Middle frontal gyrus (tissue), 1 donor: ENCODE measurements around the gene MAPK1.
"Not testable (repeated sequence)": the region's sequence is repeated elsewhere in the genome, so short reads cannot be mapped to it uniquely, and the experiment has no call there.

Source experiments
- DNase-seq: peaks from one replicate; pipeline ENCODE4 v3.0.0-alpha.2; 2015; ENCODE audit warnings: low spot score; ENCODE audit errors: extremely low spot score

Gene MAPK1

DNA sequence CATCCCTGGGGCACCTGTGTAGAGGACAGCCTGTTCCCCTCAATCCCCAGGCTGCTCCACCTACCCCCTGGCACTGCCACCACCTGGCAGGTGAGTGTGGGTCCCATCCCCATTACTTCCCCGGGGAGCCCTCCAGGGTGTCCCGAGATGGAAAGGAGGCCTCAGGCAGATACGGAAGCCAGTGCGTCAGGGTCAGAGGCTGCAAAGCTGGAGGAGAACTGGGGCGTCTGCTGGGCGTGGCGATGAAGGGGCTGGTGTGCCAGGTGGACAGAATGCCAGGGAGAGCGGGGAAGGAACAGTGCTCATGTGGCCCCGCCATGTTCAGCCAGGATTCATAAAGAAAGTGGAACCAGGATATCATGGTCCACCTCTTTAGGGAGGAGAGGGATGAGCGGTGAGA lies 139.7 kb downstream of the MAPK1 start:
- DNase-seq: no peak

DNA sequence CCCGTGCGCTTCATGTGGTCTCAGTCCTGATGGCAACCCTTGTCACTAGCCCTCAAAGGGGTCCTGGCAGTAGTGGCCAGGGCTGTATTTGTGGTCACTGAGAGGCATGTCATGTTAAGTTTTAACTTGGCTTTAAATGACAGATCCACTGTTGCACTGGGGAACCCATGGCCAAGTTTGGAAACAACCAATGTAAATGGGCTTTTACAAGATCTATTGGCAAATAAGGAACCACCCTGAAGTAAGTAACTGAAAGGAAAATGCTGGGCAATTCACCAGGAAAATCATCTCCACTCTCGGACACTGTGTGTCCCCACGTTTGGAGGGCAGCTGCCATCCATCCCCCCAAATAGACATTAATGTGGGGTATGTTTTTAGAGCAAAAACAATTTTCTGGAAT lies 140.3 kb downstream of the MAPK1 start:
- no peak for DNase-seq

DNA sequence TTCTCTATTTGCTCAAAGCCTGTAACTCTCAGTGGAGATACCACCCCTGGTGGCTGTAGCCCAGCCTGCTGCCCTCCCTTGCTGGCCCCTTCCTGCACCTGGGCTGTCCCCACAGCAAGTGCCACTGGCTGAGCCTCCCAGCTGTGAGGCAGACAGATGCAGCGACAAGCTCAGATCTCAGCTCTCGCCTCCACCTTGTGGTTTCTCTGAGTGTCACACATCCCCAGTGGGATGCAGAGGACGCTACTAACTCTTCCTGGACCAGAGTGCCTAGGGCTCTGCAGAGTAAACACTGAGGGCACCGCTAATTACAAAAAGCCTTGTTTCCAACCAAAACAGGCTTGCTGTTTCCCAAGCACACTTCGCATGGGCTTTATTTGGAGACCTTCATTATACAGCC lies 140.8 kb downstream of the MAPK1 start:
- DNase-seq: no peak

DNA sequence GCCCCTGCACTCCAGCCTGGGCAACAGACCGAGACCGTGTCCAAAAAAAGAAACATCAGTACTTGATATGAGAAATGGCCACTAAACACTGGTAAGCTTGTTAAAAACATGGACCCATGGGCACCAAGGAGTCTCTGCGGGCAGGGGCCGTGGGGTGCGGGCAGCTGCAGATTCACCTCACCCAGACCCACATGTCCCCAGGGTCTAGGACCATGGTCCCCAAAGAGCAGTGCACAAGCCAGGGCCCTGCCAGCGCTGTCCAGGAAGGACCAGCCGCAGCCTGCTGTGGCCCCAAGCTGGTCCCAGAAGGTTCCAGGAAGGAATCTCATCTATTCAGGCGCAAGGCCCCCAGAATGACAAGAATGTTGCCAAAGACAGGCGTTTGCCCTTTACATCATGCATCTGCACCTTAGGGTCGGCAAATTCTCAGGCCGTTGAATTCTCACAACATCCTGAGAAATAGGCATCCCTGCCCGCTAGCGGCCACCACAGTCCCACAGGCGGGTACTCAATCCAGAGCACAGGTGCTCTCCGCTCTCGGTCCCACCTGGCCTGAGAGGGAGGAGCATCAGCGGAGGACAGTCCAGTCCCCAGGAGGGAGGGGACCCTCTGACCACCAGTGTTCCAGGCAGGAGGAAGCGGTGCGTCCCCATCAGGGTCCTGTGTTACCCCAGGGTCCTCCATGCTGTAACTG lies 141.3 kb downstream of the MAPK1 start:
- no peak for DNase-seq

DNA sequence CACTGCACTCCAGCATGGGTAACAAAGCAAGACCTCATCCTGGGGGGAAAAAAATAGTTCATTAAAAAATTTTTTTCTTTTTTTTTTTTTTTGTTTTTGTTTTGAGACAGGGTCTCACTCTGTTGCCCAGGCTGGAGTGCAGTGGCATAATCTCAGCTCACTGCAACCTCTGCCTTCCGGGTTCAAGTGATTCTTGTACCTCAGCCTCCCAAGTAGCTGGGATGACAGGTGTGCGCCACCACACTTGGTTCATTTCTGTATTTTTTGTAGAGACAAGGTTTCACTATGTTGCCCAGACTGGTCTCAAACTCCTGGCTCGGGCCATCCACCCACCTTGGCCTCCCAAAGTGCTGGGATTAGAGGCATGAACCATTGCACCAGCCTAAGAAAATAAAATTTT lies 142.9 kb downstream of the MAPK1 start:
- DNase-seq: not testable (repeated sequence)

DNA sequence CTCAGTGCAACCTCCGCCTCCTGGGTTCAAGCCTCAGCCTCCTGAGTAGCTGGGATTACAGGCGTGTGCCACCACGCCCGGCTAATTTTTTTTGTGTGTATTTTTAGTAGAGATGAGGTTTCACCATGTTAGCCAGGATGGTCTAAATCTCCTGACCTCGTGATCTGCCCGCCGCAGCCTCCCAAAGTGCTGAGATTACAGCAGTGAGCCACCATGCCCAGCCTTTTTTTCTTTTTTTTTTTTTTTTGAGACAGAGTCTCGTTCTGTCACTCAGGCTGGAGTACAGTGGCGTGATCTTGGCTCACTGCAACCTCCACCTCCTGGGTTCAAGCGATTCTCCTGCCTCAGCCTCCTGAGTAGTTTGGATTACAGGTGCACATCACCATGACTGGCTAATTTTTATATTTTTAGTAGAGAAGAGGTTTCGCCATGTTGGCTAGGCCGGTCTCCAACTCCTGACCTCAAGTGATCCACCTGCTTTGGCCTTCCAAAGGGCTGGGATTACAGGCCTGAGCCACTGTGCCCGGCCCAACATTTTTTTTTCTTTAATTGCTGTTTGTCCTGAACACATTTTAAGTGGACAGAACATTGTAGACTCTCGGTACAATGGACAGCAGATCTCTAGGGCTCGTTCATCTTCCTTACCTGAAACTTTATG lies 146.1 kb downstream of the MAPK1 start:
- DNase-seq: not testable (repeated sequence)

DNA sequence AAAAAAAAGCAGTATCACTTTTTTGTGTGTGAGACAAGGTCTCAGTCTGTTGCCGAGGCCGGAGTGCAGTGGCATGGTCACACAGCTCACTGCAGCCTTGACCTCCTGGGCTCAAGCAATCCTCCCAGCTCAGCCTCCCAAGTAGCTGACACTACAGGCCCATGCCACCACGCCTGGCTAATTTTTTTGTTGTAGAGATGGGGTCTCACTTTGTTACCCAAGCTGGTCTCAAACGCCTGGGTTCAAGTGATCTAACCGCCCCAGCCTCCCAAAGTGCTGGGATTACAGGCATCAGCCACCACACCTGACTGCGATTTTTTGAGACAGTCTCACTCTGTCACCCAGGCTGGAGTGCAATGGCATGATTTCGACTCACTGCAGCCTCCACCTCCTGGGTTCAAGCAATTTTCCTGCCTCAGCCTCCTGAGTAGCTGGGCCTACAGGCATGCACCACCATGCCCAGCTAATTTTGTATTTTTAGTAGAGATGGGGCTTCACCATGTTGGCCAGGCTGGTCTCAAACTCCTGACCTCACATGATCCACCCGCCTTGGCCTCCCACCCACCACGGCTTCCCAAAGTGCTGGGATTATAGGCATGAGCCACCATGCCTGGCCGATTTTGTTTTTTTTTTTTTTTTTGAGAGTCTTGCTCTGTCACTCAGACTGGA lies 147.1 kb downstream of the MAPK1 start:
- DNase-seq: not testable (repeated sequence)

DNA sequence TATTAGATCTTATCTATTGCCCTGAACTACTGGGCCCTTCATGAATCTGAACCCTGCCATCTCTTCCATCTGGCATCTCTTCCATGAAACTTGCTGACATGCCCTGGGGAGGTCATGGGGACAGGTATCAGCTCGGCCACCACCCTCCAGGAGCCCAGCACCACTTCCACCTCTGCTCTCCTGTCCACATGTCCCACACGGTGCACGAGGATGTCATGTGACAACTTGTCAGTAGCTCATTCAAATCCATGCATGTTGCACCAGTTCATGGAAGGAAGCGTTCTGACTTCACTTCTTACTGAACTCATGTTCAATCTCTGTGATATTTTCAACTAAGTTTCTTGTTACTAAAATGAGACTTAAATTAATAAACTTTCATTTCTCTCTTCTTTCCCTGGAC lies 148.4 kb downstream of the MAPK1 start:
- DNase-seq: no peak

DNA sequence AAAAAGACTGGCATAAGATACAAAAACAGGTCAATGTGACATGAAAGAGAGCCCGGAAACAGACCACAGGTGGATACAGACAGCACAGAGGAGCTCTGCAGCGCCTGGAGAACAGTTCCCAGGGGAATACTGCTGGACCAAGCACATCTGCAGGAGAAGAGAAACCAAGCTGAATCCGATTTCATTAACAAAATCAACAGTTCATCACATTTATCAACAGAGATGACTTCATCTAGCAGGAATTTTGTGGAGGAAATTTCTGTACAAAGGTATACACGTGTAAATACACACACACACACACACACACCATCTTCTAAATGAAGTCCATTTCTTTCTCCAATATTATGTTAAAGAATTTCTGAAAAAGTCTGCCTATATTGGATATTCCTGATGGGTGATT lies 148.9 kb downstream of the MAPK1 start:
- no peak for DNase-seq

DNA sequence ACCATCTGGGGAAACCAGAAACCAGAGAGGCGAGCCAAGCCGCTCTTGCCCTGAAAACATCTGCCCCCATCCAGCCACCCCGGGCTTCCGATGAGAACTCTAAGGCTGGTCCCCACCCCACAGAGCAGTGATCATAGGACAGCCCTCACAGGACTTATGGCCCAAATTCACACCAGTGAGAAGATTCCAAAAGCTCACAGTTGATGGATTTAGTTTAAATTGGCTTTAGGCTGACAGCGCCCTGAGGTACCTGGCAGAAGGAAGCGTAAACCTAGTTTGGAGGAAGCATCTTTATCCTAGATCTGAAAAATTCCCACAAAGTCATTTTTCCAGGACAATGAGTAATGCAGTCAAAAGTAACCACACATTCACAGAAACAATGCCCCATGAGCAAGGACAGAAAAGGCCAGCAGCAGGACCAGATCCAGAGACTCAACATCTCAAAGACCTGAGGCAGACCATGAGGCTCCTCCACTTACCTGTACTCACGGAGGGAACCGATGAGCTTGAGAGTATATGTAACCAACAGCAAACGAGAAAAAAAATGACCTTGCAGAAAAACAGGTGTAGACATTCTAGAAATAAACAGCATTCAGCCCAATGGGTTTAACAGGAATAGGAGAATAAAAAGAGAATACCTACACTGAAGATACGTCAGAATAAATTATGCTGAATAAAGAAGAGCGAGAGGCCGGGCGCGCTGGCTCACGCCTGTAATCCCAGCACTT lies 150.9 kb downstream of the MAPK1 start:
- not testable (repeated sequence) for DNase-seq

DNA sequence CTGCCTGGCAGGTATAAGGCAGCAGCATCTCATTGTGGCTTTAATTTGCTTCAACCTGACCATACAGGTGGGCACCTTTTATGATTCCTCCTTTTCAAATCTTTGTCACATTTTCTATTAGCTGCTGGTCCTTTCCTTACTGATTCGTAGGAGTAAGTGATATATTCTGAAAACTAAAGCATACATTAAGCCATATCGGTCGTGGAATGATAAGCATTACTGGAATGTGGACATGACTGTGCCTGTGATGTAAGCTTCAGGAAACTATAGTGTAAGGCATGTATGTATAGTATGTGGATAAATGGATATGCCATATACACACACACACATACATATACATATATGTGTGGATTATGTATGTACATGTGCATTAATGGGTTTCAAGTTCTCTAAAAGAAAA lies 152.7 kb downstream of the MAPK1 start:
- no peak for DNase-seq

DNA sequence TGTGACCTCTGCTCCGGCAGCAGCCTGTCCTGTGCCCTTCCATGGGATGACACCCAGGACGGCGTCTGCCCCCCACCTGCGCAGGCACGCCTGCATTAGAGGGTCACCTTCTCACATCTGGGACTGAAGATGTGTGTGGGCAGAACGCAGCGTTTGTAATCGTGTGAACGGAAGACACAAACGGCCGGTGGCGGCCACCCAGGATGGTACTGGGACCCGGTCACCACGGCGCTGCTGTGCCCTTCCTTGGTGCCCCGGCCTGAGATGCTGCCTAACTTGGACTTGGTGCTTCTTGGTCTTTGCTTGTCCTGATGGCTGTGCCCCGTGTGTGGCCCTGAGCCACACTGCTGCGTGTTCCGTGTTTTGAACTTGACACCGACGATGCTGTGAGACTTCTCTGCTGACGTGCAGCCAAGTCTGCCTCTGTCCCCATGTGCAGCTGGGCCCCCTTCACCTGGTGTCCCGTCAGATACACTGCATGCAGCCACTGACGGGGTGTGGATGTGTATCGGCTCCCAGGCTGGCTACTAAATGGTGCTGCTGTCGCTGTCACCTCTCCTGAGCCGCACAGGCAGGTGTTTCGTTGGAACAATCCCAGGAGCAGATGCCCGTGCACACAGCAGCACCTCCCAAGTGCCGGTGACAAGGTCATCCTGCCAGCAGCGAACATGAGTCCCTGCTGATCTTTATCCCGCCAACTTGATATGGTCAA lies 153.2 kb downstream of the MAPK1 start:
- DNase-seq: no peak

DNA sequence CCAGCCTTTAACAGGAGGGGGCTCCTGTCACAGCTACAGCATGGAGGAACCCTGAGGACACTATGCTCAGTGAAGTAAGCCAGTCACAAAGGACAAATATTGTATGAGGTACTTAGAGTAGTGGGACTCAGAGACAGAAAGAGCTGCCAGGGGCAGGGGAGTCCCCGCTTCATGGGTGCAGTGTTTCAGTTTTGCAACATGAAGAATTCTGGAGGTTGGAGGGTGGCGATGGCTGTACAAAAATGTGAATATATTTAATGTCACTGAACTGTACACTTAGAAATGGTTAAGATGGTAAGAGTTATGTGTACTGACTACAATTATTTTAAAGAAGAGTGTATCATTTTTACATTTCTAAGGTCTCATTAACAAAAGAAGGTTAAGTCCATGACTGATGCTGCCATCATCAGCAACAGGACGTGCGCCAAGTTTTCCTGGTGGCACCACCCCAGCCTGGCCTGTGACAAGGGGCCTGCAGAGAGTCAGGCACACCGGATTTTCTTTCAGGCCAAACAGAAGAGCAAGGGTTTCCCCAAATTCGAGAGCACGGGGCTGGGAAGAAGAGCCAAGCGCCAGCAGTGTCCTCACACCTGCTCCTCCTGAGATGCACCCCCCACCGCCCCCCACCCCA lies 153.9 kb downstream of the MAPK1 start:
- no peak for DNase-seq

DNA sequence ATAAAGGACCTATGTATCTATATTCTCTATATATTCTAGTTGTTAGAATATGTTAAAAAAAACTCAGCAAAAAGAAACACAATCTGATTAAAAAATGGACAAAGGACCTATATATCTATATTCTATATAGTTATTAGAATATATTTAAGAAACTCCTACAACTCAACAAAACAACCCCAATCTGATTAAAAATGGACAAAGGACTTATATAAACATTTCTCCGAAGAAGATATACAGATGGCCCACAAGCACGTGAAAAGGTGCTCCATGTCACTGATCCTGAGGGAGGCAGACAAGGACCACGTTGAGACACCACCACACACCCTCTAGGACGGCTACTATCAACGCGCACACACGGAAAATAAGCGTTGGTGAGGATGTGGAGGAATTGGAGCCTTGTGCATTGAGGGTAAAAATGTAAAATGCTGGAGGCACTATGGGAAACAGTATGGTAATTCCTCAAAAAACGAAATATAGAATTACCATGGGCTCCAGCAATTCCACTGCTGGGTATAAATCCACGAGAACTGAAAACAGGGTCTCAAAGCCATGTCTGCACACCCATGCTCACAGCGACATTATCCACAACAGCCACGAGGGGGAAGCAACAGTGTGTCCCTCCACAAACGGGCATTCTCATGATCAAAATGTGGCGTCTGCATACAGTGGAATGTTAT lies 154.6 kb downstream of the MAPK1 start:
- peak; percentile 68 for DNase-seq

DNA sequence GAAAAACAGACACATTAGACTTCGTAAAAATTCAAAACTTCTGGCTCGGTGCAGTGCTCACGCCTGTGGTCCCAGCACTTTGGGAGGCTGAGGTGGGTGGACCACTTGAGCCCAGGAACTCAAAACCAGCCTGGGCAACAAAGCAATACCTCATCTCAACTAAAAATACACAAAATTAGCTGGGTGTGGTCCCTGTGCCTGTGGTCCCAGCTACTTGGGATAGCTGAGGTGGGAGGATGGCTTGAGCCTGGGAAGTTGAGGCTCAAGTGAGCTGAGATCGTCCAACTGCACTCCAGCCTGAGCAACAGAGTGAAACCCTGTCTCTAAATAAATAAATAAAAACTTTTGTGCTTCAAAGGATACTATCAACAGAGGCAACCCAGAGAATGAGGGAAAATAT lies 155.6 kb downstream of the MAPK1 start:
- no peak for DNase-seq

DNA sequence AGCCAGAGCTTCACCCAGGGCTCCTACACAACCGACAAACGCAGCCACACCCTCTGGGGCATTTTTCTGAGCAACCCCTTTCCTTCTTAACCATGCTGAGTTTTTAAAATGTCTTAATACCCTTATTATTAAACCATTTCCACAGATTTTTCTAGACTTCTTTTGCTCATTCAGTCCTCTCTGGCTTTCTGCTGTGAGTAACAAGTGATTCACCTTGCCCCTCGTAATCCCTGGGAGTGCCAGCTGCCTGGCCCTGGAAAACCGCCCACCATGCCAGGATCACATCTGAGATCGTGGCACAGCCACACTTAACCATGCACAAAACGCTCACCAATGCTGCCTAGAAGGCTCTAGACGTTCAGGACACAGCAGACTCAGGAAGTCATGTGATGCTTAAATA lies 157.3 kb downstream of the MAPK1 start:
- DNase-seq: no peak

DNA sequence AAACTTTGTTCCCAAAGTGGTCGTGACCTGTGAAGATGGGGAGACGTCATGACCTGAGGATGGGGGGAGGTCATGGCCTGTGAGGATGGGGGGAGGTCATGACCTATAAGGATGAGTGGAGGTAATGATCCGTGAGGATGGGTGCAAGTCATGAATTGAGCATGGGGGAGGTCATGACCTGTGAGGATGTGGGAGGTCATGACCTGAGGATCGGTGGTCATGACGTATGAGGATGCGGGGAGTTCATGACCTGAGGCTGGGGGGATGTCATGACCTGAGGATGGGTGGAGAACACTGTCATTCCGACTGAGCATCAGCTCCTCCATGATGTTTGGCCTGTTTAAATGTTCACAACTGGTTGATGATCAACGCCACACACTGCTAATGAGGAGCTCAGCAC lies 157.8 kb downstream of the MAPK1 start:
- DNase-seq: no peak

DNA sequence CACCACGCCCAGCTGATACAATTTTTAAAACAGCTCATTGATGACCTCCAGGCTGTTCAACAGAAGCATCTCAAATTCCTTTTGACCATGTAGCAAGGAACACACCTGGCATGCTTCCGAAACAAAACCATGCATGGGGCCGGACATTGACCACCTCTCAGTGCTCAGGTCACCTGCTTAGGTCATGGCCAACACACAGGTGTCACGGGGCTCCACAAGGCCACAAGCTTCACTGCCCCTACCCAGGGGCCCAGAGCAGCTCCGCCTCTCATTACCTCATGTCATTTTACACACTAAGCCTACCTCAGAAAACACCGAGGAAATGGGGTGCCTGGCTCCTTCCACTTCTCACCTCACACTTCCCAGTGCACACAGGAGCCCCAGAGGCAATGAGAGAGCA lies 158.5 kb downstream of the MAPK1 start:
- DNase-seq: no peak

DNA sequence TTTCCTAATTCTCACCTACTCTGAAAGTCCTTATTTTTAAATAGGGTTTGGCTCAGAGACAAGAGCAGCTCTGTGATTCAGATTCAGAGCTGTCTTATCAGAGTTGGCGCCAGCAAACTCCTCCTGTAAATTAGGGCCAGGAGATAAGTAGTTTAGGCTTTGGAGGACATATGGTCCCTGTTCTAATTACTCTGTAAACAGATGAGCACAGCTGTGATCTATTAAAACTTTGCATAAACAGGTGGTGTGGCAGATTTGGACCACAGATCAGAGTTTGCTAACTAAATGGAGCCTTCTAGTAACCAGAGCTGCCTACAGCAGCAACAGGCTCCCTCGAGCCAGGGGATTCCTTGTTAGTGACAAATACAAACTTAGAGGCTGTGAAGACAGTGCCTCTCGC lies 159.8 kb downstream of the MAPK1 start:
- DNase-seq: no peak
